Renal cortex interstitium (tissue), 11 donors: ENCODE data around the gene MBOAT2. TPM values are rescaled to one million over a fixed set of nuclear protein-coding genes. Genes with fewer than 3 reads are reported as not detected.
"Not testable (repeated sequence)": the region's sequence is repeated elsewhere in the genome, so short reads cannot be mapped to it uniquely, and the experiment has no call there.

ENCODE experiments used
- DNase-seq, 11 donors: peaks; one replicate each; pipeline ENCODE4 v3.0.0-alpha.2; 2013; ENCODE audit warnings: low read depth in 9 of 11, low spot score in 4 of 11; ENCODE audit errors: extremely low read depth in 1 of 11
- polyA plus RNA-seq, 3 donors: library from polyadenylated mRNA; unstranded; fragments of 120-200 nt; gene quantifications; one replicate each; pipeline ENCODE4 v1.2.1, GENCODE V29; 2013; ENCODE audit not compliant: insufficient read length in 3 of 3

The MBOAT2 gene
- polyA plus RNA-seq, 3 donors: 57.4 to 72.9 (median 69.2) TPM

DNA sequence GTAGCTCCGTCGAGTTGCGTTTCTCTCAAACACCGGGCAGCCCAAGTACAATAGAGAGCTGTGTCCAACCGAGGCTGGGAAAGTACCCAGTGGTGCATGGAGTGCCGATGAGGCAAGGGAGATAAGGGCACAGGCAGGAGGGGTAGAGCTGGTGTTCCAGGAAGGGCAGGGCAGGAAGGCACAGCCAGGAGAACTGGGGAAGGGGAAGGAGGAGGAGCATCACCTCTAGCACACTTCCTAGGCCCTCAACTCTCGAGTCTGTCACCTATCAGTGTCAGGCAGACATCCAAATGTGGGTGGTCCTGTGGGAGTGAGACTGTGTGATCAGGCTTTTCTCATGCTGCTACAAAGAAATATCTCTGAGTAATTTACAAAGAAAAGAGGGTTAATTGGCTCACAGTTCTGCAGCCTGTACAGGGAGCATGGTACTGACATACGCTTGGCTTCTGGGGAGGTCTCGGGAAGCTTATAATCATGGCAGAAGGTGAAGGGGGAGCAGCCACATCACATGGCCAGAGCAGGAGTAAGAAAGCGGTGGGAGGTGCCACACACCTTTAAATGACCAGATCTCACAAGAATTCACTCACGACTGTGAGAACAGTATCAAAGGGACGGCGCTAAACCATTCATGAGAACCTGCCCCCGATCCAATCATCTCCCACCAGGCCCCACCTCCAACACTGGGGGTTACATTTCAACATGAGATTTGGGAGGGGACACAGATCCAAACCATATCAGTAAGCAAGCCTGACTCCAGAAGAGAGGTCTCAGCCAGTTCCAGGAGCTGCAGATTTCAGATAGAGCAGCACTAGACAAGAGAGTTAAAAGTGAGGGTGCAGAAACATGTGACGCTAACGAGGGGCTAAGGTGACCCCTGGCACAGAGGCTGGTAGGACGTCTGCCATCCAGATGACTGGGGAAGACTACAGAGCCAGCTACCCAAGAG is 75.7 kb downstream of the MBOAT2 start:
- DNase-seq: no peak

DNA sequence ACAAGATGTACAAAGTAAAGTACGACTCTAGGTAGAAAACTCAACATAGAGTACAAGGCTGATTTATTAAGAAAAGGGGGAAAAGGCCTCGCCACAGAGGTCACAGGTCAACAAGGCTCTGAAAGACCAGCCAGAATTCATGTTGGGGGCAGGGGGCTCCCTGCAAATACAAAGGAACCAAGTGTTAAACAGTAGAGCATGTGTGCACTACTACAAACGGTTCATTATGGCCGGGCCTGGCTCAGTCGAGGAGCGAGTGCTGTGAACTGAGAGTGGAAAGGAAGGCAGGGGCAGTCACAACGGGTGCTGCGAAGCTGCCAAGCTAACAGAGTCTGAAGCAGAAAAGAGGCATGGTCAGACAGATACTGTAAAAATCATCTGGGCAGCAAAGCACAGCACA is 77.1 kb downstream of the MBOAT2 start:
- no peak for DNase-seq

DNA sequence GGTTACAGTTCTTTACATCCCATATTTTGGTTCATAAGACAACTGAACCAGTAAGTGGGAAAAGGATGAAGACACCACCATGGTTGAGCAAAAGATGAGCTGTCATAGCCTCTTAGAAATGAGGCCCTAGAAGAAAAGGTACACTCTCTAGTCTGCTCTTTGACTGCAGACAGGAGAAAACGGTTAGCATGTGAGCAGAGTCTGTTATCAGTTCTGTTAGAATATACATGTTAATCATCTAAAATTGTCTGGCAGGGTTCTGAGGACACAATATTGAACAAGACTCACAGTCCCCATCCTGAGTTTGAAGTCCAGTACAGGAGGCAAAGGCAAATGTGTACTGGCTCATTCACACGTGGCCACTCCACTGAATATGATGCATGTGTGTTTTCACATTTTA is 78.1 kb downstream of the MBOAT2 start:
- no peak for DNase-seq

DNA sequence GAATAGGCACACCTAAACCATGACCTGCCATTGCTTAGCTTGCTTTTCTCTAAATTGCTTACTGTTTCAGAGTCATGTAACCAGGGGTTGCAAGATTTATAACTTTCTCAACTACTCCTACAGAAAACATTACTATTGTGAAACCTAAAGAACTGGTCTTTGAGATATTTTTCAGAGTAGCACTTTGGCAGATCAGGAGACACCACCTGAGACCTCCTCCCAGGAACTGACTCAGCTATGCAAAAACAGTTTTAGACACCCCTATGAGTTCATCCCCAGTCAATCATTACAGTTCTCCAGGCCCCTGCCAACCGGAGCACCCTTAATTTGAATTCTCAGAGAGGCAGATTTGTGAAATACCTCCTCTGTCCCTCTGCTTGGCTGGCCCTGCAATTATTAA is 80.3 kb downstream of the MBOAT2 start:
- no peak for DNase-seq

GRCh38 chr2:8922431-8922830 is 81.1 kb downstream of the MBOAT2 start:
- DNase-seq: peak in 1 of 11 donors; percentile 36

GRCh38 chr2:8918412-8918811 is 85.1 kb downstream of the MBOAT2 start:
- no peak for DNase-seq

DNA sequence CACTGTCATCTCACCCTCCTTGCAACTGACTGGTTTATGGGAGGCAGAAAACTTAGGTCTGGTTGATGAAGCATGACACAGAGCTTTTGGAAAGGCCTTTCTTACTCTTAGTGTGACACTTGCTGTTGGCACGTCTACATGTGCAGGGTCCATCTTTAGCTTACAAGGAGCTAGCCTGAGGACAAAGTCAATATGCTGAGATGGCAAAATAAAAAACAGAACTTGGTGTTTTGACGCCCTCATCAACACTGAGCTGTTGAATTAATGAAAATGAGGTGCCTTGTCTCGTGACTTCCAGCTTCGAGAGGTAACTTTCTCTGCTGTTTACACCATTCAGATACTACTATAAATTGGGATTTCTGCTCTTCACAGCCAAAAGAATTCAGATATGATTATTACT is 87.5 kb downstream of the MBOAT2 start:
- no peak for DNase-seq

GRCh38 chr2:8913767-8914166 is 89.7 kb downstream of the MBOAT2 start:
- DNase-seq: not testable (repeated sequence)

DNA sequence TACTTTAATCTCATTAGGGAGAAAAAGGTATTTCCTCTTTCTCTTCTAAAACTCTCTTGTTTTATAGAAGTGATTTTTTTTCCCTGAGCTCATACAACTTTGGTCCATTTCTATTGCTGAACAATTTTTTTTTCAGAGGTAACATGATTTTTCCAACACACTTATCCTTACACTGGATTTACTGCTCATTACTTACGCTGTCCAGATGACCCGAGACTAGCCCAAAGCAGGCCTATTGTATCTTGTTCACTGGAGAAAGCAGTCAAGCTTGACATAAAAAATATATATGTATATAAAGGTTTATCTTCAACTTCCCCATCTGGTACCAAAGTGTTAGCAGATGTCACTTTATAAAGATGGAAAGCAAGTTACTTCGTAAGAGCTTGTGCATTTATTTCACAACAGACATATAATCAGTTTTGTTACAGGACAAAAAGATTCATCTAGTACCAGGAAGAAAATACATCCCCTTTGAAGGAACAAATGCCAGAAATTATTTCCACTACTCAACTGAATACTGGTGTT is 95.7 kb downstream of the MBOAT2 start:
- DNase-seq: no peak

GRCh38 chr2:8903924-8904323 is 99.6 kb downstream of the MBOAT2 start:
- DNase-seq: not testable (repeated sequence)

DNA sequence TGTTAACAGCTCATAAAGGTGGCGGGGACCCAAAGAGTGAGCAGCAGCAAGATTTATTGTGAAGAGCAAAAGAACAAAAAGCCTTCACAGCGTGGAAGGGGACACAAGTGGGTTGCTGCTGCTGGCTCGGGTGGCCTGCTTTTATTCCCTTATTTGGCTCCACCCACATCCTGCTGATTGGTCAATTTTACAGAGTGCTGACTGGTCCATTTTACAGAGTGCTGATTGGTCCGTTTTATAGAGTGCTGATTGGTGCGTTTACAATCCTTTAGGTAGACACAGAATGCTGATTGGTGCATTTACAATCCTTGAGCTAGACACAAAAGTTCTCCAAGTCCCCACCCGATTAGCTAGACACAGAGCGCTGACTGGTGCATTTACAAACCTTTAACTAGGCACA is 100.7 kb downstream of the MBOAT2 start:
- DNase-seq: not testable (repeated sequence)

DNA sequence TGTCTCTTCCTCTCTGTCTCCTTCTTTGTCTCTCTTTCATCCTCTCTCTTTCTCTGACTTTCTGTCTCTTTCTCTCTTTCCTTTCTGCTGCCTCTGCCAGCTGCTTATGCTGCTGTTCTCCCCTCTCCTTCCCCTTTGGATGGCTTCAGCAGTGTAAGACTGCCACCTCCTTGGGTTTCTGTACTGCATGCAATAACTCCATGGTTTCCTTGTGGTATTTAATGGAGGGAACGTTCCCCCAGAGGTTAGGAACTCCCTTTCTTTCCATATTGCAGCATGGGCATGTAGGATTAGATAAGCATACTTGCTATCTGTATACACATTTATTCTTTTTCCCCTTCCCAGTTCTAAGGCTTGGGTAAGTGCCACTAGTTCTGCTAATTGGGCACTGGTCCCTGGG is 106.3 kb downstream of the MBOAT2 start:
- not testable (repeated sequence) for DNase-seq

DNA sequence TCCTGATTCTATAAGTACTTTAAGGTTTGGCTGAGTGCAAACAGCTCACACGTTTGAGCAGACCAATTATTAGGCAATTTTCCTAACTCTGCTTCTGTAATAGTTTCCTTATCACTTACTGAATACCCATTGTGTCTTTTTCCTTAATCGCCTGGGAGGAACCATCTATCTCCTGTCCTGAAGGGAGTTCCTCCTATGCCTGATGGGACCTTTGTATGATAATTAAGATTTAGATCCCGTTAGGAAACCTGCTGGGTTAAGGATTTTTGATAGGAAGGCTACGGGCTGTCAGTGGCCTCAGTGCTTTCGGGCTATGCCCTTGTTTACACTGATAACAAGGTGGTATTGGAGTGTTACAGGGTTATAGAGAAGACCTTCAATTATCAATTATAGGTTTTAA is 106.8 kb downstream of the MBOAT2 start:
- DNase-seq: not testable (repeated sequence)

DNA sequence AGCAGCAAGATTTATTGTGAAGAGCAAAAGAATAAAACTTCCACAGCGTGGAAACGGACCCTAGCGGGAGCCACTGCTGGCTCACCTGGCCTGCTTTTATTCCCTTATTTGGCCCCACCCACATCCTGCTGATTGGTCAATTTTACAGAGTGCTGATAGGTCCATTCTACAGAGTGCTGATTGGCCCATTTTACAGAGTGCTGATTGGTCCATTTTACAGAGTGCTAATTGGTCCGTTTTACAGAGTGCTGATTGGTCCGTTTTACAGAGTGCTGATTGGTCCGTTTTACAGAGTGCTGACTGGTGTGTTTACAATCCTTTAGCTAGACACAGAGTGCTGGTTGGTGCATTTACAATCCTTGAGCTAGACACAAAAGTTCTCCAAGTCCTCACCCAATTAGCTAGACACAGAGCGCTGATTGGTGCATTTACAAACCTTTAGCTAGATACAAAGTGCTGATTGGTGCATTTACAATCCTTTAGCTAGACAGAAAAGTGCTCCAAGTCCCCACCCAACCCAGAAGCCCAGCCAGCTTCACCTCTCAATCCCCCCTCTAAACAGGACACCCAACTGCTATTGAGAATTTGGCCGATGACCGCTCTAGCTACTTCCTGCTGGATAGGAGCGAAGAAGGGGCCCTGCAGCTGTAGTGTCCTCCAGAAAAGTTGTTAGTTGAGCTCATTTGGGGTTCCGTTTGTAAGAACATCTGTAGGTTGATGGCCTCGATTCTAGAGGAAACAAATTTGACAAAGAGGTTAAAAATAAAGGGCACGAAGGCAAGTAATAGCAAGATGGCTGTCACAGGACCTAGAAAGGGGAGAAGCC is 108.2 kb downstream of the MBOAT2 start:
- DNase-seq: not testable (repeated sequence)

DNA sequence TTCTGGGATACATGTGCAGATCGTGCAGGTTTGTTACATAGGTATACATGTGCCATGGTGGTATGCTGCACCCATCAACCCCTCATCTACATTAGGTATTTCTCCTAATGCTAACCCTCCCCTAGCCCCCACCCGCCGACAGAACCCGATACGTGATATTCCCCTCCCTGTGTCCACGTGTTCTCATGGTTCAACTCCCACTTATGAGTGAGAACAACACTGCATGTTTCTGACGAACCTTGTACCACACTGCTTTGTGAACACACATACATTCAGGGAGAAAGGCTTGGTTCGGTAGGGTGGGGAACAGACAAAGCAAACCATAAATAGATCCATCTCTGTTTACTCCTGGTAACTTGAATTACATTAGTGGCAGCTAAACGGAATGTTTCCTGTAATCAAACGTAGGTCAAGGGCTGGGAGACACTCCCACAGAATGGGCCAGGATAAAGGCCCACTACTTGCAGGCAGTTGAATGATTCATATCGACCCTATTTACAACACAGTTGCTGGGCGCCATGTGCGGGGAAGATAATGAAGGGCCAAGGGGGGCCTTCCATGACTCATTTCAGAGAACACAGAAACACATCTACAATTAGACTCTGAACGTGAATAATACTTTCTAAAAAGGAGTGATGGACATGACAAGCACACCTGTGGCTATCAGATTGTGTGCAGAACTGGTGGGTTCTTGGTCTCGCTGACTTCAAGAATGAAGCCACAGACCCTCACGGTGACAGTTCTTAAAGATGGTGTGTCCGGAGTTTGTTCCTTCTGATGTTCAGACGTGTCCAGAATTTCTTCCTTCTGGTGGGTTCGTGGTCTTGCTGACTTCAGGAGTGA is 109.3 kb downstream of the MBOAT2 start:
- DNase-seq: no peak

DNA sequence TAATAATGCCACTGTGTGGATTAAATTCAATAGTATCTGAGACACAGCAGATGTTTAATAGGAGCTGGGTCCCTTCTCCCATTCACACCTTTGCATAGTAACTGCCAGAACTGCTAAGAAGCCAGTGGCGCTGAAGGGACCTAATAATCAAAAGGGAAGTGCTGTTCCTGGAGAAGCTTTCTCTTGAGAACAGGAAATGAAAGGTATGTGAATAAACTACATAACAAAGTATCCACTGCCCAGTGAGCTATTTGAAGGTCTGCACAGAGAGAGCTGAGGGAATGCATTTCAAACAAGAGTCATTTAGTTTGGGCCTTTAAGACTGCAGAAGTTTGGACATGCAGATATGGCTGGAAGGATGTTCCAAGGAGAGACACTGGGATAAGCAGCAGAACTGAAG is 110.0 kb downstream of the MBOAT2 start:
- DNase-seq: no peak

DNA sequence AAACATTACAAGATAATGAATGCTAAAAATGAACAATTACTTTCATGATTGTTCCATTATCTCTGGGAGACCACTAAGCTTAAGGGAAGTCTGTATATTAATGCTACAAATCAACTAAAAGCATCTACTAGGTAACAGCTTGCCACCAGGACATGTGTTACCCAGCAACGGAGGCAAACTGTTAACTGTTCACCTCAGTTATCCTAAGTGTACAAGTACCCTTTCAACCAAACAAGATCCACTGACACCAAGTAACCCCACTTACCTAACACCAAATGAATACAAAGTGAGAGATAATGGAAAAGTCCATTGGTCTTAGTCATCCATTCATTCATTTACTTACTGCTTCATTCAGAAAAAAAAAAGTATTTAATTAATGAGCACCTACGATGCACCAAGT is 111.4 kb downstream of the MBOAT2 start:
- DNase-seq: no peak

GRCh38 chr2:8889978-8890377 is 113.5 kb downstream of the MBOAT2 start:
- DNase-seq: no peak

- DNase-seq: no peak
Observed at GRCh38 chr2:8888963-8889362, 114.5 kb downstream of the MBOAT2 start.
